Left colon (tissue), 2 donors: Measurements from ENCODE around the gene RIC8B. TPM values are rescaled to one million over a fixed set of nuclear protein-coding genes. Genes with fewer than 3 reads are reported as not detected.
"Not testable (repeated sequence)": the region's sequence is repeated elsewhere in the genome, so short reads cannot be mapped to it uniquely, and the experiment has no call there.

Experiments
- ATAC-seq: fragments of 200-7000 bp; cut with Tn5 transposase; one replicate; pipeline ENCODE4 v1.9.1; 2020; ENCODE audit warnings: mild to moderate bottlenecking, moderate library complexity
- DNase-seq, 2 donors: peaks; one replicate each; pipeline ENCODE4 v3.0.0-alpha.2; 2020
- intact Hi-C, 2 donors: fragments of 100-400 bp; cut with DNase I in 1 of 2; cut with micrococcal nuclease in 1 of 2; formaldehyde crosslinking; loops; one replicate each; pipeline versions ENCODE4 v1.11.2 to v1.14.0; 2022; cut with DNase I, micrococcal nuclease
- long read RNA-seq: library from polyadenylated mRNA; unstranded; transcript quantifications from one replicate; pipeline ENCODE4 v2.0.0, GENCODE V29; 2021
- total RNA-seq, 2 donors: library from RNA; stranded (reverse); fragmentation: NEBNext Ultra II Directional; extraction: Animal tissue kit (Norgen Biotek cat#: 25700); gene quantifications; one replicate each; pipeline ENCODE4 v1.2.1, GENCODE V29; 2021
- donor health status: DM: no; HTN: no; CAD: no.
- donor health status: DM: yes; HTN: yes; CAD: no.

RIC8B gene, protein sequence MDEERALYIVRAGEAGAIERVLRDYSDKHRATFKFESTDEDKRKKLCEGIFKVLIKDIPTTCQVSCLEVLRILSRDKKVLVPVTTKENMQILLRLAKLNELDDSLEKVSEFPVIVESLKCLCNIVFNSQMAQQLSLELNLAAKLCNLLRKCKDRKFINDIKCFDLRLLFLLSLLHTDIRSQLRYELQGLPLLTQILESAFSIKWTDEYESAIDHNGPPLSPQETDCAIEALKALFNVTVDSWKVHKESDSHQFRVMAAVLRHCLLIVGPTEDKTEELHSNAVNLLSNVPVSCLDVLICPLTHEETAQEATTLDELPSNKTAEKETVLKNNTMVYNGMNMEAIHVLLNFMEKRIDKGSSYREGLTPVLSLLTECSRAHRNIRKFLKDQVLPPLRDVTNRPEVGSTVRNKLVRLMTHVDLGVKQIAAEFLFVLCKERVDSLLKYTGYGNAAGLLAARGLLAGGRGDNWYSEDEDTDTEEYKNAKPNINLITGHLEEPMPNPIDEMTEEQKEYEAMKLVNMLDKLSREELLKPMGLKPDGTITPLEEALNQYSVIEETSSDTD
- total RNA-seq: 10 to 100 TPM; 12.7 to 15.6 TPM
- long read RNA-seq, full-length matches to known transcripts: 13 of 16 reads
- long read RNA-seq, partial matches to known transcripts: 1 of 16 reads
- long read RNA-seq, other reads (novel, unspliced or antisense): 2 of 16 reads

DNA sequence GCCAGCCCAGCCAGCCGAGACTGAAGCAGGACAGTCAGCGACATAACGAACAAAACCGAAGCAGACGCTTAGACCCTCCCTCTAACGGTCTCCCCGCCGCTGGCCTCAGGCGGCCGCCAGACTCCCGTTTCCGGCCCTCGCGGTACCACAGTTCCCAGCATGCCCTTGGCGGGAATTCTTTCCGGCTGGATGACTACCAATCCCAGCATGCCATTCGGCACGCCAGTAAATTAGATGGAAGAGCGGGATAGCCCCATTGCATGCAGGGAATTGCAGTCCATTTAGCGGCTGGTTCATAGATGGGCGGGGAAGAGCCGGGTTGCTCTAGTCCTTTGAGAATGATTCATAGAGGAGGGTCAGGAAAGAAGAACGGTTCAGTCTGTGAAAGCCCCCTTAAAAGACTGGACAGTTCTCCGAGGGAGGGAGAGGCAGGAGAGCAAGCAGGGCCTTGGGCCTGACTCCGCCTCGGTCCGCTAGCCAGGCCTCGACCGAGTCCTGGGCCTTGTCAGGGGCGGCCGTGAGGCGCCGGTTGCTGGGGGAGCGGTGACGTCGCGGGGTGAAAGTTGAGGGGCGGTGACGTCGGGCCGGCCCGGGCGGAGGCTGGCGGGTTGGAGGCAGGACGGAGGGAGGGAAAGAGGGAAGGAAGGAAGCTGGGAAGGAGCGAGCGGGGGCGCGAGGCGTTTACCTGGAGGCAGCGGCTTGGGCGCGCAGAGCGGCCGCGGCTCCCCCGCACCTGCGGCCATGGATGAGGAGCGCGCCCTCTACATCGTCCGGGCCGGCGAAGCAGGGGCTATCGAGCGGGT is at the start of gene RIC8B:
TSS of gene RIC8B (plus strand) at position 678 of the 803 bp plus-strand sequence. CDS start at position 742, 64 bp downstream.
- ATAC-seq (peak; percentile 92), DNase-seq (peak; percentile 95 to 98)
- intact Hi-C loops: no loop called here

DNA sequence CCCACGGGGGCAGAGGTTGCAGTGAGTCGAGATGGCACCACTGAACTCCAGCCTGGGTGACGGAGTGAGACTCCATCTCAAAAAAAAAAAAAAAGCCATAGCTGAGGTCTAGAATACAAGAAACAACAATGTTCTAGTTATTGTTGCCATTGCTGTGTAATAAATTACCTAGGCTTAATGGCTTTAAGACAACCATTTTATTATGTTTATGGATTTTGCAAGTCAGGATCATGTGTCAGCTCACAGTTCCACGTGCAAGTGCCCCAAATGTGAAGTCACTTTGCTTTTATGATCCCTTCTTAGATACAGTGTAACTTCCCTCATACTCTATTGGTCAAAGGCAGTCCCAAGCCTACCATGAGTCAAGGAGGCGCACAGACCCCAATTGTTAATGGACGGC is 49.5 kb upstream of the RIC8B start:
- DNase-seq: no peak
- no peak for ATAC-seq
- intact Hi-C loops: no loop called here

DNA sequence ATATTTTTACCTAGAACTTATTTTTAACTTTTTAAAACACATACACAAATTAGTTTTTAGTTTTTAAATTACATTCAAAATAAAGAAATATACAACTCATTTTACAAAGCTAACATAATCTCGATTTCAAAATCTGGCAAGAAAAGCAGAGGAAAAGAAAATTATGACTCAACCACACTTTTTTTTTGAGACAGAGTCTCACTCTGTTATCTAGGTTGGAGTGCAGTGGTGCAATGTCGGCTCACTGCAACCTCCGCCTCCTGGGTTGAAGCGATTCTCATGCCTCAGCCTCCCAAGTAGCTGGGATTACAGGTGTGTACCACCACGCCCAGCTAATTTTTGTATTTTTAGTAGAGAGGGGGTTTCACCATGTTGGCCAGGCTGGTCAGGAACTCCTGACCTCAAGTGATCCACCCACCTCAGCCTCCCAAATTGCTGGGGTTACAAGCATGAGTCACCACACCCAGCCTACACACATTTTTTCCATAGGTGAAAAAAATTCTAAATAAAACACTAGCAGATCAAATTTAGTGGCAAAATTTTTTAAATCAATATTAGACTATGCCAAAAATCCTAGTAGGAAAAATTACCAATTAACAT is 47.8 kb upstream of the RIC8B start:
- DNase-seq, intact Hi-C loops, ATAC-seq: not testable (repeated sequence)

- no peak for ATAC-seq
- no peak for DNase-seq
- intact Hi-C loops: no loop called here
These were observed 44.9 kb upstream of the RIC8B start for GRCh38 chr12:106729611-106730010.

GRCh38 chr12:106732890-106733289 is 41.6 kb upstream of the RIC8B start:
- intact Hi-C loops: no loop called here
- DNase-seq (no peak), ATAC-seq (no peak)

GRCh38 chr12:106733660-106734059 is 40.8 kb upstream of the RIC8B start:
- peak; percentile 73 for ATAC-seq
- intact Hi-C loops: no loop called here
- no peak for DNase-seq

DNA sequence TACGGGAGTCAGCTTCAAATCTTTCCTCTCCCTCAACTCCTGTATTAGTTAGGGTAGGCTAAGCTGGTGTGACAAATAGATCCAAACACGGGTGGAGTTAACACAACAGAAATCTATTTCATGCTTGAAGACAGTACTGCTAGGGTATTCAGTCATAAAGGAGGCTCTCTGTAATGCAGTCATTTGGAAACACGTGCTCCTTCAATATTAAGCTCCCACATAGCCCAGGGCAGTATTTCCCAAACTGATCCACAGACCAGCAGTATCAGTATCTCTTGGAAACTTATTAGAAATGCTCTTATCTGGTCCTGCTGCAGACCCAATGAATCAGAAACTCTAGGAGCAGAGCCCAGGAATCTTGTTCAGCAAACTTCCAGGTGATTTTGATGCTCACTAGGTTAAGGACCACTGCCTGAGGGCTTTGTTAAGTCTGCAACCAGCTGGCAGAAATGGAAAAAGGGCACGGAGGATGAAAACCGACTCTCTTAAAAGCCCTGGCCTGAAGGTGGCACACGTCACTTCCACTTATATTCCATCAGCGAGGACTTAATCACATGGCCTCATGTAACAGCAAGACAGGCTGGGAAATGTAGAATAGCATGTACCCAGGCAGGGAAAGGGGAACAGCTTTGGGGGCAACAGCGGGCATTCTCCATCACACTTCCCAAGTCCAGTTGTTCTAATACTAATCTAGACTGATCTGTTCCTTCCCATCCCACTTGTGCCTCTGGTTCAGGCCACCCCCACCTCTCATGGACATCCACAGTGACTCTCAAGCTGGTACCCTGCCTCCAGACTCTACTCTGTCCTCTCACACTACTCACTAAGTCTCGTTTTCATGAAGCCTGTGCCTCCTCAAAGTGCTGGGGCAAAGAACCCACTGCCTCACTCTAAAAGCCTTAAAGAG is 38.2 kb upstream of the RIC8B start:
- DNase-seq (no peak), ATAC-seq (no peak)
- intact Hi-C loops: no loop called here

GRCh38 chr12:106739318-106739717 is 35.2 kb upstream of the RIC8B start:
- ATAC-seq (peak; percentile 74), DNase-seq (no peak)
- intact Hi-C loops: no loop called here

DNA sequence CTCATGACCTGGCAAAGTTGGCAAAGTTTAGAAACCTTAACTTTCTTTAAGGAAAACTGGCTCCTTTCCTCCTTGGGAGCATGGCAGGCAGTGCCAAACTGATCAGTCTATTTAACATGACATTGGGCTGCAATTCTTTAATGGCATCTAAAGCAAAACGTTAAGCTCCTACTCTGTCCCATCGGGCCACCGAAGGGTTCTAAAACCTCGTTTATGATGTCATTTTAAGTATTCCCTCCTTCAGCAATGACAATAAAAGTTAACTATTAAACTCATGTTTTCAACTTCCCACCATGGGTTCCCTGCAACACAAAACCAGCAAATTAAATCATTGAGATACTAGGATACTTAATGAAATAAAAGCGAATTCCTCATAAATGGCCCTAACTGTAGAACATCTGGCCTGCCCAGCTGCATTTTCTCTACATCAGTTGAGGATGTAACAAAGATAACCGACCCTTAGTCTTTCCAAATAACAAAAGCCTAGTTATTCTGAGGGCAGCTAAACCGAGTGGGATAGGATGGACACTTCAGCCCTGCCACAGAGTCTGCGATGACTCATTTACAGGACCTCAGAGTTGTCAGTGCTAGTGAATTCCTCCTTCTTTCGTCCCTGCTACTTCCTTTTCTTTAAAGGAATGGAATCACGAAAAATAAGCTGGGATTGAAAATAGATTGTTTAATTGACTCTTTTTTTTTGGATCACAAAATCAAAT is 34.5 kb upstream of the RIC8B start:
- DNase-seq (no peak), ATAC-seq (peak; percentile 83)
- intact Hi-C loops: no loop called here

- peak; percentile 29 for ATAC-seq
- no peak for DNase-seq
- intact Hi-C loops: no loop called here
These were observed 33.7 kb upstream of the RIC8B start for GRCh38 chr12:106740818-106741217.

DNA sequence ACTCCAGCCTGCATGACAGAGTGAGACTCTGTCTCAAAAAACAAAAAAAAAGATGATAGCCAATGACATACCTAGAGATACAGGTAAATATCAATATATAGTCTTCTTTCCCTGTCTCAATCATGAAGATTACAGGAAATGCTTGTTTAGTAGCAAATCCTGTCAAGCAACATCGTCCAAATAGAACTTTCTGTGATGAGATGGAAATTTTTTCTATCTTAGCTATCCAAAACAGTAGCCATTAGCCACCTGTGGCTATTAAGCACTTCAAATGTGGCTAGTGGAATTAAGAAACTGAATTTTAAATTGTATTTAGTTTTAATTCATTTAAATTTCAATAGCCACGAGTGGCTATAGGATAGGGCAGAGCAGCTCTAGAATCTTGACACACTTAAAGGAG is 33.2 kb upstream of the RIC8B start:
- no peak for DNase-seq
- intact Hi-C loops: no loop called here
- no peak for ATAC-seq

- ATAC-seq: no peak
- no peak for DNase-seq
- intact Hi-C loops: no loop called here
These were observed 31.1 kb upstream of the RIC8B start for GRCh38 chr12:106743270-106743988.

DNA sequence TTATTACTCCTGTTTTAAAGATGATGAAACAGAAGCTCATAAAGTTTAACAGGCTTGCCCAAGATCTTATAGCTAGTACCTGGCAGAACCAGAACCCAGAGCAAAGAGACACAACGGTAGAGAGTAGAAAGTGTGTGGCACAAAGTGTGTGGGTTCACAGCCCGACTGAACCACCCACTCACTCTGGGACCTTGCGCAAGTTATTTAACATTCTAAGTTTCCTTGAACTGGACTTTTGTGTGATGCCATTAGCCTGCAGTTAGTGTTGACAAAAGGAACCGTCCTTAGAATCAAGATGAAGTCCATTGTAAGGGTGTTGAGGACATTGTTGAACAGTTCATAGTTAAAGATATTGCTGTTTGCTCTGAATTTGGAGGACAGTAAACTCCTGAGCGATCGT is 29.9 kb upstream of the RIC8B start:
- DNase-seq (no peak), ATAC-seq (no peak)
- intact Hi-C loops: no loop called here

- intact Hi-C loops: no loop called here
- ATAC-seq (no peak), DNase-seq (no peak)
These were observed 29.2 kb upstream of the RIC8B start for GRCh38 chr12:106745181-106745745.

- DNase-seq (no peak), ATAC-seq (no peak)
- intact Hi-C loops: no loop called here
These were observed 26.5 kb upstream of the RIC8B start for GRCh38 chr12:106747973-106748436.

- no peak for DNase-seq
- ATAC-seq: no peak
- intact Hi-C loops: no loop called here
These were observed 24.0 kb upstream of the RIC8B start for GRCh38 chr12:106750524-106750923.

DNA sequence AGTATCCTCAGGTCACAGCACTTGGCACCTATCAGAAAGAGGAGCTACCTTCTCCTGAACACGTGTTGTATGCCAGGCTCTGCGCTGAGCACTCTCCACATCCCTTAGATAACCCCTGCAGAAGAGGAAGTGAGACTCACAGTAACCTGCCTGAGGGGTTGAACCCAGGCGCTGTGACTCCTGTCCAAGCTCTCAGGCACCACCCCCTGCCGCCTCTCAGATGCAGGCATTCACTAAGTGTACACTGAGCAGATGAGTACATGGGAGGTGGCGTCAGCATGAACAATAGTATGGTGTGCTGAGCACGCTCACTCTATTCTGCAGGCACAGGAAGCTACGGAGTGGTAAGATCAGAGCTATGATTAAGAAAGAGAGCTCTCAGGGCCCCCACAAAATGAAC is 21.0 kb upstream of the RIC8B start:
- DNase-seq: peak; percentile 38 to 47
- ATAC-seq: no peak
- intact Hi-C loops: no loop called here
